AML-193 (cell line): ENCODE results near the gene CLCNKB.
"Not testable (repeated sequence)": the region's sequence is repeated elsewhere in the genome, so short reads cannot be mapped to it uniquely, and the experiment has no call there.

ENCODE experiments used
- DNase-seq, 2 experiments: peaks; one replicate each; lab custom pipeline; 2025; lab: John Stamatoyannopoulos, UW

CLCNKB gene

GRCh38 chr1:16043521-16043920 lies at the start of gene CLCNKB:
TSS of gene CLCNKB (plus strand) at chr1:16043782. CDS start at chr1:16044493, 711 bp downstream.
- no peak for DNase-seq

GRCh38 chr1:15994081-15994480 lies 49.5 kb upstream of the CLCNKB start:
- no peak for DNase-seq

GRCh38 chr1:15994590-15995351 lies 48.8 kb upstream of the CLCNKB start:
- peak; percentile 25 to 46 for DNase-seq

- no peak for DNase-seq
Observed at GRCh38 chr1:15997076-15997585, 46.5 kb upstream of the CLCNKB start.

GRCh38 chr1:15997637-15998280 lies 45.8 kb upstream of the CLCNKB start:
- no peak for DNase-seq

- DNase-seq = no peak
Observed at GRCh38 chr1:15998929-15999328, 44.7 kb upstream of the CLCNKB start.

GRCh38 chr1:16001274-16001673 lies 42.3 kb upstream of the CLCNKB start:
- not testable (repeated sequence) for DNase-seq

- DNase-seq = no peak
Observed at GRCh38 chr1:16005597-16005996, 38.0 kb upstream of the CLCNKB start.

GRCh38 chr1:16006010-16006409 lies 37.6 kb upstream of the CLCNKB start:
- no peak for DNase-seq

GRCh38 chr1:16006552-16007485 lies 36.8 kb upstream of the CLCNKB start:
- DNase-seq = no peak

GRCh38 chr1:16007671-16008341 lies 35.8 kb upstream of the CLCNKB start:
- DNase-seq = no peak

- peak in 1 of 2 experiments; percentile 36 for DNase-seq
Observed at GRCh38 chr1:16009030-16009460, 34.5 kb upstream of the CLCNKB start.

- no peak for DNase-seq
Observed at GRCh38 chr1:16009678-16010077, 33.9 kb upstream of the CLCNKB start.

GRCh38 chr1:16010837-16011236 lies 32.7 kb upstream of the CLCNKB start:
- DNase-seq = no peak

- no peak for DNase-seq
Observed at GRCh38 chr1:16011936-16012589, 31.5 kb upstream of the CLCNKB start.

- peak in 1 of 2 experiments; percentile 15 for DNase-seq
Observed at GRCh38 chr1:16012590-16013219, 30.9 kb upstream of the CLCNKB start.

- DNase-seq = no peak
Observed at GRCh38 chr1:16013220-16013907, 30.2 kb upstream of the CLCNKB start.

GRCh38 chr1:16013908-16014258 lies 29.7 kb upstream of the CLCNKB start:
- no peak for DNase-seq

GRCh38 chr1:16014509-16015482 lies 28.8 kb upstream of the CLCNKB start:
- DNase-seq = no peak
